Bronchial epithelial cell (primary cell): Measurements from ENCODE around the gene WDR4. TPM values are rescaled to one million over a fixed set of nuclear protein-coding genes. Genes with fewer than 3 reads are reported as not detected.
"Not testable (repeated sequence)": the region's sequence is repeated elsewhere in the genome, so short reads cannot be mapped to it uniquely, and the experiment has no call there.

Experiments used
- DNase-seq: peaks from one replicate; pipeline ENCODE4 v3.0.0-alpha.2; 2010; ENCODE audit warnings: low read depth
- FAIRE-seq: peaks from 2 replicates; lab custom pipeline; 2011; peaks lifted over from hg19 to GRCh38; lab: Jason Lieb, UNC
- H3K27me3 ChIP-seq: 2 replicates; pipeline ENCODE4 v1.5.1; 2011; ENCODE audit warnings: low read length; ENCODE audit not compliant: control insufficient read depth, insufficient read depth
- H3K36me3 ChIP-seq: 2 replicates; pipeline ENCODE4 v1.5.1; 2011; ENCODE audit warnings: low read length; ENCODE audit not compliant: control insufficient read depth, insufficient read depth
- H3K4me3 ChIP-seq: 2 replicates; pipeline ENCODE4 v1.5.1; 2011; ENCODE audit warnings: mild to moderate bottlenecking, low read depth, low read length, control low read depth
- total RNA-seq: library from RNA; depleted of rRNA; stranded (reverse); fragments of >200 nt; gene quantifications from 2 replicates; pipeline ENCODE4 v1.2.1, GENCODE V29; 2014
- TF ChIP-seq, protein P1 (sequence below): IDR thresholded peaks from 2 replicates; pipeline ENCODE4 v1.5.1; 2011; ENCODE audit warnings: mild to moderate bottlenecking, moderate library complexity, low read length, control low read depth, inconsistent platforms; ENCODE audit not compliant: insufficient read depth, severe bottlenecking

The WDR4 gene
- total RNA-seq, 1 donor from 2014 or later = 28.4 TPM

DNA sequence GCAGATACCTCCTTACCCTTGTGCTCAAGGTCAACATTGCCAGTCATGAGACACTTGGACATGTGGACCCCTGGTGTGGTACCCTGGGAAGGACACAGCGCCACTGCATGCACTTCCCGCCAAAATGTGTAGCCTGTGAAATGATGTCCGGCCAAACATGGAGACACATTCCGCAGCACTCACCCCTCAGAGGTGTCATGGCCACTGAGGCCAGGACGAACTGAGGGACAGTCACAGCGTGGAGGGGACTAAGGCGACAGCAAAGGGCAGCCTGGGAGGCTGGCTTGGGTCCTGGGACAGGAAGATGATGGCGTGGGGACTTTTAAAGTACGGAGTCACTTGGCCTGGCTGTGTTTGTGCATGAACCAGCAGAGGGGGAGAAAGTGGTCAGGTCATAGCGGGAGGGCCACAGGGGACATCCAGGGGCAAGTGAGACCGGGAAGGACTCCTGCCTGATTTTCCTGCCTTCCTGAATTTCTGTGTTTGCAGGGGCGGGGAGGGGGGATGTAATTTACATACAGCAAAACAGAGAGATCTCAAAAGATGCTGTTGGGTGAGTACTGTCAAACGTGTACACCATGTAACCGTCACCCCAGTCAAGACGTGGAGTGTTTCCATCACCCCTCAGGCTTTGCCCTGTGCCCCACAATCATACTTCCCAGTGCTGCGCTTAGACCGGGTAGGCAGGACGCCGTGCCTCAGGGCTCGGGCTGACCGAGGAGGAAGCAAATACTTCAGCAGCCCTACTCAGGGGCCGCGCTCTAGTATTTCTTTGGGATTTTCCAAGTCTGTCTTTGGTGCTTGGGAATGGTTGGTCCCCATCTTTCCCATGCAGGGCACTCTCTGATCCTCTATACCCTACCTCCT lies 45.2 kb downstream of the WDR4 start:
- Histone ChIP-seq H3K36me3 (no peaks in the 10 kb centered on the region), H3K27me3 (no peaks in the 10 kb centered on the region), H3K4me3 (no peak overlapping the region)
- DNase-seq = no peak
- TF ChIP-seq, protein P1, sequence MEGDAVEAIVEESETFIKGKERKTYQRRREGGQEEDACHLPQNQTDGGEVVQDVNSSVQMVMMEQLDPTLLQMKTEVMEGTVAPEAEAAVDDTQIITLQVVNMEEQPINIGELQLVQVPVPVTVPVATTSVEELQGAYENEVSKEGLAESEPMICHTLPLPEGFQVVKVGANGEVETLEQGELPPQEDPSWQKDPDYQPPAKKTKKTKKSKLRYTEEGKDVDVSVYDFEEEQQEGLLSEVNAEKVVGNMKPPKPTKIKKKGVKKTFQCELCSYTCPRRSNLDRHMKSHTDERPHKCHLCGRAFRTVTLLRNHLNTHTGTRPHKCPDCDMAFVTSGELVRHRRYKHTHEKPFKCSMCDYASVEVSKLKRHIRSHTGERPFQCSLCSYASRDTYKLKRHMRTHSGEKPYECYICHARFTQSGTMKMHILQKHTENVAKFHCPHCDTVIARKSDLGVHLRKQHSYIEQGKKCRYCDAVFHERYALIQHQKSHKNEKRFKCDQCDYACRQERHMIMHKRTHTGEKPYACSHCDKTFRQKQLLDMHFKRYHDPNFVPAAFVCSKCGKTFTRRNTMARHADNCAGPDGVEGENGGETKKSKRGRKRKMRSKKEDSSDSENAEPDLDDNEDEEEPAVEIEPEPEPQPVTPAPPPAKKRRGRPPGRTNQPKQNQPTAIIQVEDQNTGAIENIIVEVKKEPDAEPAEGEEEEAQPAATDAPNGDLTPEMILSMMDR = no peak
- FAIRE-seq = no peak

DNA sequence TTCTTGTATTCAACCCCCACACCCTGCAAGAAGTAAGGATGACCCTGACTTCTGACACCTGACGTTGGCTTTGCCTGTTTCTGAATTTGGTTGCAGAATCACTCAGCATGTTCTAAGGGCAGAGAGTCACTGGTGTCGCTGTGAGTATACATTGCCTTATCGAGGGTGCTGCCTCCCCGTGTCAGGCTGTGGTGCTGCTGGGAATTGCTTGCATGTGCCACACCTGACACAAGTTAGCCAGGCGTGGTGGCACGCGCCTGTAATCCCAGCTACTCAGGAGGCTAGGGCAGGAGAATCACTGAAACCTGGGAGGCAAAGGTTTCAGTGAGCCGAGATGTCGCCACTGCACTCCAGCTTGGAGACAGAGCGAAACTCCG lies 45.9 kb downstream of the WDR4 start:
- no peaks in the 10 kb centered on the region for H3K27me3 ChIP-seq
- FAIRE-seq (no peak), DNase-seq (peak; percentile 23)
- TF ChIP-seq, protein P1 = peak; percentile 39
- no peaks in the 10 kb centered on the region for H3K36me3 ChIP-seq
- no peak overlapping the region for H3K4me3 ChIP-seq

DNA sequence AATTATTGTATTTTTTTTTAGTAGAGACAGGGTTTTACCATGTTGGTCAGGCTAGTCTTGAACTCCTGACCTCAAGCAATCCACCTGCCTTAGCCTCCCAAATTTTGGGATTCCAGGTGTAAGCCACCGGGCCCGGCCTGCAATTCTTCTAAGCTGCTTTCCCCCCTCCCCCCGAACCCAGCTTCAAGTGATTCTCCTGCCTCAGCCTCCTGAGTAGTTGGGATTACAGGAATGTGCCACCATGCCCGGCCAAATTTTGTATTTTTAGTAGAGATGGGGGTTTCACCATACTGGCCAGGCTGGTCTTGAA lies 47.1 kb downstream of the WDR4 start:
- H3K4me3 ChIP-seq, FAIRE-seq, H3K27me3 ChIP-seq, DNase-seq, H3K36me3 ChIP-seq: not testable (repeated sequence)

DNA sequence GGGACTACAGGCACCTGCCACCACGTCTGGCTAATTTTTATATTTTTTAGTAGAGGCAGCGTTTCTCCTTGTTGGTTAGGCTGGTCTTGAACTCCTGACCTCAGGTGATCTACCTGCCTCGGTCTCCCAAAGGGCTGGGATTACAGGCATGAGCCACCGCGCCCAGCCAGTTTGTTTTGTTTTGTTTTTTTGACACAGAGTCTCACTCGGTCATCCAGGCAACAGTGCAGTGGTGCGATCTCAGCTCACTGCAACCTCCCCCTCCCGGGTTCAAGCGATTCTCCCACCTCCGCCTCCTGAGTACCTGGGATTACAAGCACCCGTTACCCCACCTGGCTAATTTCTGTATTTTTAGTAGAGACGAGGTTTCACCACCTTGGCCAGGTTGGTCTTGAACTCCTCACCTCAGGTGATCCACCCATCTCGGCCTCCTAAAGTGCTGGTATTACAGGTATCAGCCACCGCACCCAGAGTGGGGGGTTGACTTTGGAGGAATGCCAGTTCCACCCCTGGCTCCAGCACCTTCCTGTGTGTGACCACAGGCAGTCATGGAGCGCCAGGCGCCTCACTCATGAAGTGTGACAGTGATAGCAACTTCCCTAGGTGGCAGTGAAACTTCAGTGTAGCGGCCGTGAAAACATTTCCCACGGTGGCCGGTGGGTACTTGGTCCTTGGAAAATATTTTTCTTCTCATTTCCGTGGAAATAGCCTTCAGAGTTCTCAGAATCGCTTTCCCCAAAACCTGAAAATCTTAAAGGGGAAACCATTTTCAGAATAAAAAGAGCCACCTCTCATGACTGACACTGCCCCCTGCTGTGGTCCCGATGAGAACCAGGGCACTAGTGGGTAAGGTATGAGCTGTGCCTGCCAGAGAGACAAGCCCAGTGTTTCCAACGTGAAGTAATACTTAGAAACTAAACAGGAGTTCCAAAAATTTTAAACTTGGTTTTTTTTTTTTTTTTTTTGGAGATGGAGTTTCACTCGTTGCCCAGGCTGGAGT lies 48.6 kb downstream of the WDR4 start:
- Histone ChIP-seq H3K4me3 (no peak overlapping the region), H3K36me3 (no peaks in the 10 kb centered on the region), H3K27me3 (no peaks in the 10 kb centered on the region)
- TF ChIP-seq, protein P1 = no peak
- DNase-seq (no peak), FAIRE-seq (no peak)

DNA sequence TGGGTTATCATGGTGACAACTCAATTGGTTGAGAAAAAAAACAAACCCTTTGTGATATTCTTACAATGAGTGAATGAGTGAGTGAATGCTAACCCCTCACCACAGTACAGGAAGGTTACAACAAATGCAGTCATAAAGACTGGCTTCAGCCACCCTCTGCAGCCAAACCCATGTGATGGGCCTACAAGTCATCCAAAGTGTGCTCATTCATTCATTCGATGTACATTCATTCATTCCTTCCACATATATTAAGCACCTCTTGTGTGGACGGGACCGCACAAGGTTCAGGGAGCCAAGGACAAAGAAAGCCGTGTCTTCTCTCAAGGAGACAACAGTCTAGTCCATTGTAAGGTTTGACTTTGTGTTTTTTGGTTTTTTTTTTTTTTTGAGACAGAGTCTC lies 49.4 kb downstream of the WDR4 start:
- Histone ChIP-seq H3K27me3 (no peaks in the 10 kb centered on the region), H3K36me3 (no peaks in the 10 kb centered on the region), H3K4me3 (no peak overlapping the region)
- TF ChIP-seq, protein P1 = no peak
- DNase-seq = no peak
- FAIRE-seq = no peak

DNA sequence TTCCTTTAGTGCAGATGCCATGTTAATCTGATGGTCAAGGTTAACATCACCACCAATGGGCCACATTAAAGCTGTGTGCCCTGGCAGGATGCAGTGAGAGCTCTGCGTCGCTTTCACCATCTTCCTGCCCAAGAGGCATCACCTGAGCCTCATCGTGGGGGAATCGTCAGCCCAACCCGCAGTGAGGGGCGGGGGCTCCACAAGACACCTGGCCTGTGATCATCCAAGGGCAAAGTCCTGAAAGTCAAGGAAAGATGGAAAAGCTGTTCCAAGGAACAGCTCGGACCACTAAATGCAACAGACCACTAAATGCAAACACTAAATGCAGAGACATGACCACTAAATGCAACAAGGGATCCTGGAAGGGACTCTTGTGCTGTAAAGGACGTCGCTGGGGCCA lies 49.9 kb downstream of the WDR4 start:
- Histone ChIP-seq H3K36me3 (no peaks in the 10 kb centered on the region), H3K27me3 (no peaks in the 10 kb centered on the region), H3K4me3 (no peak overlapping the region)
- FAIRE-seq = no peak
- no peak for DNase-seq
- TF ChIP-seq, protein P1 = no peak
